ENCODE results near the gene ACP4.

Gene ACP4

DNA sequence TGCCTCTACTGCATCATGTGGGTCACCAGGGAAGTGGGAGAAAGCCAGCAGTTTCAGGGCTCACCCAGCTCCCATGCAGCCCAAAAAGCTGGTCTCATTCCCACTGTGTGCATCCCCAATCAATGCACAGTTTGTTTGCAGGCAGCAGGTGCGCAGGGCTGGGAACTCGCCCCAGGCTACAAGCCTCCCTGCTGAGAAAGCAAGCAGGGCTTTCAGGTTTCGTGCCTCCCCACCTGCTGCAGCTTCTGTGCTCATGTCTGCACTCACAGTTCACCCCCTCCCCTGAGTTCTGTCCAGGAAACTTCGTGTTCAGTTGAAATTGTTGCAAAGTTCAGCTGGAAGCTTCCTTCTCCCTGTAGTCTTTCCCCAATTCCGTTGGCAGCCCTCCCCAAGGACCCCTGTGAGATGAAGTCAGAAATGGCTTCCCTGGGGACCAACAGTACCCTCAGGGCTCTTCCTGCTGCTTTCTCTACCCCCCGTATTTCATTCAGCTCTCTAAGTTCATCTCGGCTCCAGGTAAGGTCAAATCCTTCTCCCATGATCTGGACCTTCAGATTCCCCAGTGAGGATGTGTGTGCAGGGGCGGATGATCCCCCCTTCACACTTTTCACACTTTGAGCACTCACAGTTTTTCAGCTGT lies 54.2 kb downstream of the ACP4 start:
- DNase-seq (ENCODE audit: low spot score) = no peak
